Frontal cortex (tissue), 4 donors: Measurements from ENCODE around the gene YTHDF1. TPM values are rescaled to one million over a fixed set of nuclear protein-coding genes. Genes with fewer than 3 reads are reported as not detected.

ENCODE experiments used
- DNase-seq, 2 donors: peaks; one replicate each; pipeline ENCODE4 v3.0.0; 2012; ENCODE audit warnings: low spot score in 2 of 2
- FAIRE-seq: peaks from 2 replicates; lab custom pipeline; 2012; peaks lifted over from hg19 to GRCh38; lab: Jason Lieb, UNC
- total RNA-seq: library from RNA; depleted of rRNA; stranded (reverse); fragments of >200 nt; gene quantifications from one replicate; pipeline ENCODE4 v1.2.3, GENCODE V29; 2014
- donor health status: control.
- donor health status: control.
- donor health status: control.

Gene YTHDF1
- total RNA-seq, 1 donor from 2014 or later = 20.4 TPM

DNA sequence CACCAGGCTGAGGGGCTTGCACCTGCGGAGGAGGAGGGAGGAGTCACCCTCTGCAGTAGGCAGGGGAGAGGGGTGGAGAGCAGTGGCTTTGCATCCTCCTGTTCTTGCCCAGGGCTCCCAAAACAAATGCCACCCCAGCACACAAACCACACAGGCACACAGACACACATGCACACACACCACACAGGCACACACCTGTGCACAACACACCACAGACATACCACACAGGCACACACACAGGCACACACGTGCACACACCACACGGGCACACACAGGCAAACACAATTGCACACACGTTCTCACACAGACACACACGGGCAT lies 26.6 kb downstream of the YTHDF1 start:
- FAIRE-seq (no peak), DNase-seq (no peak)

DNA sequence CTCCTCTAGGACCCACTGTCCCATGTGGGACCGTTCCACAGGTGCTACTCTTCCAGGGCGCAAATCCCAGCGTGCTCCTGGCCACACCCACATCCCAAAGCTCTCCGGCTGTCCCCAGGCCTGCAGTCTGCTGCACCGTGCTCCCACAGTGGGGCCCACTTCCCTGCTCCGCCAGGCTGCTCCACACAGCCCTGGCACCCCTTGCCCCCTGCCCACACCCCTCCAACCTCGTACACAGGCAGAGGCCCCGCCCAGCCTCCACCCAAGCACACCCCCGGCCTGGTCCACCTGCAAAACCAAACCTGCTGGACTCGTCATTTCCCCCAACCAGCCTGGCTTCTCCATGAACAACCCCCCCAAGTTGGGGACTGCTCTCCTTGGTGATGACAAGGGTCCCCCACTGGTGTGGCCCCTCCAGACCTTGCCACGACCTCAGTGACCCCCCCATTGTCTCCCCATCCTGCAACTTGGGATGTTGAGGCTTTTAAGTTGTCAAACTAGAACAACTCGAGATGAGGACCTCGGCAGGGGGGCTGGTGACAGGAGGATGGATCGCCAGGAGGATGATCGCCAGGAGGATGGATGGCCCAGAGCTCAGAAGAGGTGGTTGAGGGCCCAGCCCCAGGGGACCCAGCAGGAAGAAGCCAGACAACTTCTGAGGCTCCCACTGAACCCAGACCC lies 27.1 kb downstream of the YTHDF1 start:
- no peak for FAIRE-seq
- DNase-seq = no peak

DNA sequence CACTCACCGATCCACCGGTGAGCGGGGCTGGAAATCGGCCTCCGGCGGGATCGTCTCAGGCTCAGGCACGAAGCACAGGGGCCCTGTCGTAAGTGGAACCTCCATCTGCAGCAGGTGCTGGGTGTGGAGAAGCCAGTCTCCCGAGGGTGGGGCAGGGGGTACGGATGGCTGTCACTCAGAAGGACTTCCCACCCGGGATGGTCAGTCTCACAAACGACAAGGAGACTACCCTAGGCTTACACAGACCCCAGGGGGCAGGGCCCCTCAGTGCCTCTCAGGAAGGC lies 27.8 kb downstream of the YTHDF1 start:
- no peak for DNase-seq

DNA sequence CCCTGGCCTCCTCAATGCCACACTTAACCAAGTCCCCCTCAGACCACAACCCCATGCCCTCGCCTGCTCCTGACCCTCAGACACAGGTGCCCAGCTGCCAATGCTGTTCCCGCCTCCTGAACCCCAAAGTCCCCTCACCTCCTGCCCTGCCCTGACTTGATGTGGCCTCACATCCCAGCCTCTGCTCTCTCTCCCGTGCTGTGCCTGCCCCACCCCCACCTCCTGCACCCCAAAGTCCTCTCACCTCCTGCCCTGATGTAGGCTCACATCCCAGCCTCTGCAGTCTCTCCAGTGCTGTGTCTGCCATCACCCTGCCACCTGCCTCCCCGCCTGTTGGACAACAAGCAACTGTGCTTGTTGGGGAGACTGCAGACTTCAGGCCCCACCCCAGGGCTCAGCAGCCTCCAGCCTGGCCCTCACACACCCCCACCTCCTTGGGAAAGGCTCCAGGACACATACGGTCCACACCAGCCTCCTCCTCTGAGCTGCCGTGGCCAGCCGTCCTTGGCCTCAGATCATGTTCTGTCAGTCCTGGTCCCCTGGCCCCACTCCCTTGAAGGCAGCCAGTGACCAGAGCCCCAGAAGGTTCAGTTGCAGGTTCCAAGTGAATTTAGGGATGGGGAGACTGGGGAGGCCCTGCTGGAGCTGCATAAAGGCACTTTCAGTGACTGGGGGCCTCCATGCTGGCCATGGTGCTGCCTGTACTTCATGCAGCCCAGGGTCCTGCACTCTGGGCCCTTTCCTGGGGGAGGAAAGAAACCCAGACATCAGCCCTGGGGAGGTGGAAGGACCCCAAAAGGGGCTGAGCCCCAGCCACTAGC lies 28.4 kb downstream of the YTHDF1 start:
- DNase-seq (no peak), FAIRE-seq (no peak)

More for the DNA sequence above, 27.8 kb downstream of the YTHDF1 start:
- no peak for FAIRE-seq

DNA sequence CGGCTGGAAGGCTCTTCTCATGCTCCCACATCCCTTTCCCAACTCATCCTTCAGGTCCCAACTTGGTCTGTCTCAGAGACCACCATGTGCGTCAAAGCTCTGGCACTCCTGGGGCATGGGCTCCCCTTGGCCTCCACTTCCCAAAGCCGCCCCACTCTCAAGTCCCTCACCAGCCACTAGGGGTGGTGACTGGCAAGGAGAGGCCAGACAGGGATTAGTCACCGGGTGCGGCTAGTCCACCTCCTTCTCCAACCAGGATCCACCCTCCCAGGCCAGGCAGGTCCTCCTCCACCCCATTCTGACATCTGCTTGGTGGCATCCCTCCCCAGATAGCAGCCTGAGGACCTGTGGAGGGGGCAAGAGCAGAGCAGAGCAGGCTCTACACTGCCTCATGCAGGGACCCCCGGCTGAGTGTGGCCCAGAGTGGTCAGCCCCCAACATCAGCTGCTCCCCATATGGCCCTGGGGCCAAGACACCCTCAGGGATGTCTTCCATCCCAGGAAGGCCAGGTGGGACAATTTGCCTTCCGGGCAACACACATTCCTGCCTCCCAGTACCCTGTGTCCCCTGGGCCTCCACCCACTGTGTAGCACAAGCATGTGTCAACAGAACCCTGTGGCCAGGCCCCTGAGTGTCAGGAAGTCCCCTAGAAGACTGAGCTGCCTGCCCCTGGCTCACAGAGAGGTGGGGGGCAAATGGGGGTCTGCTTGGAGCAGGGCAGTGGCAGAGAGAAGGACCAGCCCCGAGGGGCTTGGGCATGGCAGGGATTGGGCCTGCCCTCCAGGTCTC lies 29.2 kb downstream of the YTHDF1 start:
- DNase-seq = no peak
- FAIRE-seq = no peak

DNA sequence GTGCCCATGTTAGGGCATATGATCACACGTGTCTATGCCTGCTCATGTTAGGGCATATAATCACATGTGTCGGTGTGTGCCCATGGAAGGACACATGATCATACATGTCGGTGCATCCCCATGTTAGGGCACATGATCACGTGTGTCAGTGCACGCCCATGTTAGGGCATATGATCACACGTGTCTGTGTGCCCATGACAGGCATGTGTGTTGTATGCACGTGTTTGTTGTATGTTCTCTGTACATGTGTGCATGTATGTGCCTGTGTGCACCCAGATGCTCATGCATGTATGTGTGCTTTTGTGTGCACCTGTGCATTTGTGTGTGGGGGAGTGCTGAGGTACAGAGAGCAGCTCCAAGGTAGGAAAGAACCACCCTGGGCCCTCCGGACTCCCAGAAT lies 29.8 kb downstream of the YTHDF1 start:
- FAIRE-seq (no peak), DNase-seq (no peak)

DNA sequence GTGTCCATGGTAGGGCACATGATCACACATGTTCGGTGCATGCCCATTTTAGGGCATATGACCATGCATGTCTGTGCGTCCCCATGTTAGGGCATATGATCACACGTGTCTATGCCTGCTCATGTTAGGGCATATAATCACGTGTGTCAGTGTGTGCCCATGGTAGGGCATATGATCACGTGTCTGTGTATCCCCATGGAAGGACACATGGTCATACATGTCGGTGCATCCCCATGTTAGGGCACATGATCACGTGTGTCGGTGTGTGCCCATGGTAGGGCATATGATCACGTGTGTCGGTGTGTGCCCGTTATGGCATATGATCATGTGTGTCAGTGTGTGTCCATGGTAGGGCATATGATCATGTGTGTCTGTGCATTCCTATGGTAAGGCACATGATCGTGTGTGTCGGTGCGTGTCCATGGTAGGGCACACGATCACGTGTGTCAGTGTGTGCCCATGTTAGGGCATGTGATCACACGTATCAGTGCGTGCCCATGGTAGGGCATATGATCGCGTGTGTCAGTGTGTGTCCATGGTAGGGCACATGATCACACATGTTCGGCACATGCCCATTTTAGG lies 30.6 kb downstream of the YTHDF1 start:
- FAIRE-seq = no peak
- DNase-seq = no peak

DNA sequence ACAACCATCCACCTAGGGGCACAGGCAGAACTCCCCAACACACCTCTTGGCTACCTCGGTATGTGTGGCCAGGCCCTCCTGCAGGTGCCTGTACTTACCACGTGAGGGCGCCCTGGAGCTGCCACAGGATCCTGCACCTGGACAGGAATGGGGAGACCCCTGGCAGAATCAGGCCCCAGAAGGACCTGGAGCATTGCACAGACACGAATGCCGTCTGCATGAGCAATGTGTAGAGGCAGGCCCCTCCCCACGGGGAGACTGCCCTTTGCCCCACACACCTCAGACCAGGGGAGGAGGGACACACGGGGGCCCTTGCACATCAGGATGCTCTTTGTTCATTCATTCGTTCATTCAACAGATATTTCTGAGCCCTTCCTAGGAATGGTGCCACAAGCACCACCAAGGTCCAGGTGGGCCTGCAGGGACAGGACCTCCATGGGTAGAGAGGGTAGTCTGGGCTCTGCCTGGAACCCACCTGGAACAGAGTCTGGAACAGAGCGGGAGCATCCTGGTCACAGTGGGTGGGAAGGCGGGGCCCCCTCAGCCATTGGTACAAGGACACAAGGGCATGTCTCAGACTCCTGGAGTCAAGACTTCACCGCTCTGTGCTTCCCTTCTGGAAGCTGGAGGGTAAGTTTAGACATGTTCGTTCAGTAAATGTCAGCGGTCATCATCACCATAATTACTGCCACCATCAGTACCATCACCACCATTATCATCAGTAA lies 32.3 kb downstream of the YTHDF1 start:
- FAIRE-seq = no peak
- no peak for DNase-seq

DNA sequence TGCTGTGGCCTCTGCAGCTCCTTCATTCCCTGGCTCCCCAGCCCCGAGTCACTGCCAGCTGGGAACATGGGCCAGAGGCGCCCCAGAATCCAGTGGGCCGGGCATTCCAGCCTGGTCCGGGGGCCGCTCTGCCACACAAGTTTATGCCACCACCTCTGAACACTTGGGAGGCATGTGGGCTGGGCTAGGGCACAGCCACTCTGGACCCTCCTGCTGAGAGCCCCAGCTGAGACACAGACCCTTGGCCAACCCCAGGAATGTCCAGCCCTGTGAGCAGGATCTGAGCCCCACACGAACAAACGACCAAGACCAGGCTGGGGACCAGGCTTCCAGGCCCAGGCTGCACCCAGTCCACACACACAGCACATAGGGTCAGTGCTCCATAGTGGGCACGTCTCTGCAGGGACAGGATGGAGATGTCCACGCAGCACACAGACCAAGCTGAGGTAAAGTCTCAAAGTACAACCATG lies 33.0 kb downstream of the YTHDF1 start:
- FAIRE-seq (no peak), DNase-seq (no peak)

DNA sequence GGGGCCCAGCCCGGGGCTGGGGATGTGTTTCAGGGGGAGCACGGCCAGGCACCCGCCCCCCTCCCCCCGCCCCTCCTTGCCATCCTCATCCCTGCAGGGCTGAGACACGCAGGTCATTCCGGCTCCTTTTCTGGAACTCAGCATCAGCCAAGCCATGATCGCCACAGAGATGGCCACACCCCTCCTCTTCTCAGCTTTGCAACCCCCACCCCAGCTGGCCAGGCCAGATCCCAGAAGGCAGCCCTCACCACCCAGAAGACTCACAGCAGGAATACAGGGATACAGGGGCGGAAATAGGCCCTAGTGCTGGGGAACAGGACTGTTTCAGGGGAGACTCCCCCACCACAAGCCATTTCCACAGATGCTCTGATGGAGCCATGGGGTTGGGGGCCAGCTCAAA lies 33.5 kb downstream of the YTHDF1 start:
- no peak for FAIRE-seq
- no peak for DNase-seq

DNA sequence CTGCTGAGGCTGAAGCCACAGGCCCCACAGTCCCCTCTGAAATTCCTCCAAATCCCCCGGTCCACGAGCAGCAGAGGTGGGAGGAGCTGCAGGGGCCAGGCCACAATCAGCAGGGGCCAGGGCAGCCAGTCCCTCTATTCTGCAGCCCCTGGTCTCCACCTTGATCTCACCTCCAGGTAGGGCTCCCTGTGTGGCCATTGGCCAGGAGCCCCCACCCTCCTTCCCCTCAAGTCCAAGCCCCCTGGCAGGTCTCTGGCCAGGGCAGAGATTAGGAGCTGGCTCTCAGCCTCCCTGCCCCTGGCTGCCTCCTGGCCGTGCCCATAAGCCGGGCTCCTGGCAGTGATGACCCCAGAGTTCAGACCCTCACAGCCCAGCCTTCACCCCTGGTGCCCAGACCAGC lies 34.7 kb downstream of the YTHDF1 start:
- FAIRE-seq = no peak
- no peak for DNase-seq

DNA sequence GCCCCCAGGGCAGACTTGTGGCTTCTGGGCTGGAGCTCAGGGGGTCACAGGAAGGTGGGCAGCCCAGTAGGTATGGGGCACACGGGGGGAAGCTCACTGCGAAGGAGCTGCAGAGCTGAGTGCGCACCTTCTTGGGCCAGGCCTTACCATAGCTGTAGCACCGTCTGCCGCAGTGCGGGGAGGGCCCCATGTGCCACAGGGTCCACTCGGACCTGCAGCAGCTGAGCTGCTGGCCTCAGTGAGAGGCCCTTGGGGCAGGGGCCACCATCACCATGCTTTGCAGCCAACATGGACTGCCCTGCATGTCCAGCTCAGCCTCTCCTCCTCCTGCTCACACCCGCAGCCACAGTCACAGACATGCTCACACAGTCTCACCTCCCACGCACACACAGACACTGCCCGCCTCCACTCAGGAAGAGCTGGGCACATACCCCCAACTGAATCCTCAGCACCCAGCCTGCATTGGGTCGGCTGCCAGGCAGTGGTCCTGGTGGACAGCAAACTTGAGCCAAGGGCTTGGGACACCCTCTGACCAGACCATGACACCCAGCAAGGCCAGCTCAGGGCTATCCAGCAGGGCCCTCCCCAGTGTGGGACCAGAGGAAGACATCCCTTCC lies 35.3 kb downstream of the YTHDF1 start:
- FAIRE-seq (no peak), DNase-seq (no peak)

DNA sequence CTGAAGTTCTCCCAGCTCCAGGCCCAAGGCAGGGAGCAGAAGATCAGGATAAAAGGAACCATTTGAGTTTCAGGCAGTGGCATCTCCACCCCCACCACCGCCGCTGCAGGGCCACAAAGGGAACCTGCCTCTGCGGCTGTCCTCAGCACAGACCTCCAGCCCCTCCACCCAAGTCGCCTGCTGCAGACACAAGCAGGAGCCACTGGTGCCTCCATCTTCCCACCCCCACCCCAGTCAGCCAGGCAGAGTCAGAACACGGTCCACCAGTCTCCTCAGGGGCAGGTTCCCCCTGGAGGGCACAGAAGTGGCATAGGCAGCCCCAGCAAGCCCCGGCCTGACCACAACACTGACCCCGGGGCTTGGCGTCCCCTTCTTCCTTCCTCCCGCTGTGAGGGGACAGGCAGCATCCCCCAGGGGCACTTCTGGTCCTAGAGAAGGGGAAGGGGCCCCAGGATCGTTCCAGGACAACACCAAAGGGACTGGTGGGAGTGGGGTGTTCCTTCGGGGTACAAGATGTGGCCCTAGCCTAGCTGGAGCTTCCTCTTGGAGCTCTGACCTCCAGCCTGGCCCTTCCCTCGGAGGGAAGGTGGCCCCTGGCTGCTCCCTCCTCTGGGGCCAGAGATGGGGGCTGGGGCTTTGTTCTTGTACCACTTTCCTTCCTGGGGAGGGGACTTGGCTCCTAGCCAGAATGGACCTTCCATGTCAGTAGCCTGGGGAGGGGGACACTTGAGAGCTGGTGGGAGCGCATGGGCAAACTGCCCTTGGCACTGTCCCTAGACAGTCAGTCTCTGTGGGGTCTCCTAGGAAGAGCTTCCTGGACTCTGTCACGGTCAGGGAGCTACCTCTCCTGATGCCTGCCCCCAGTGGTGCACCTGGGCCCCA lies 36.0 kb downstream of the YTHDF1 start:
- FAIRE-seq = no peak
- no peak for DNase-seq

DNA sequence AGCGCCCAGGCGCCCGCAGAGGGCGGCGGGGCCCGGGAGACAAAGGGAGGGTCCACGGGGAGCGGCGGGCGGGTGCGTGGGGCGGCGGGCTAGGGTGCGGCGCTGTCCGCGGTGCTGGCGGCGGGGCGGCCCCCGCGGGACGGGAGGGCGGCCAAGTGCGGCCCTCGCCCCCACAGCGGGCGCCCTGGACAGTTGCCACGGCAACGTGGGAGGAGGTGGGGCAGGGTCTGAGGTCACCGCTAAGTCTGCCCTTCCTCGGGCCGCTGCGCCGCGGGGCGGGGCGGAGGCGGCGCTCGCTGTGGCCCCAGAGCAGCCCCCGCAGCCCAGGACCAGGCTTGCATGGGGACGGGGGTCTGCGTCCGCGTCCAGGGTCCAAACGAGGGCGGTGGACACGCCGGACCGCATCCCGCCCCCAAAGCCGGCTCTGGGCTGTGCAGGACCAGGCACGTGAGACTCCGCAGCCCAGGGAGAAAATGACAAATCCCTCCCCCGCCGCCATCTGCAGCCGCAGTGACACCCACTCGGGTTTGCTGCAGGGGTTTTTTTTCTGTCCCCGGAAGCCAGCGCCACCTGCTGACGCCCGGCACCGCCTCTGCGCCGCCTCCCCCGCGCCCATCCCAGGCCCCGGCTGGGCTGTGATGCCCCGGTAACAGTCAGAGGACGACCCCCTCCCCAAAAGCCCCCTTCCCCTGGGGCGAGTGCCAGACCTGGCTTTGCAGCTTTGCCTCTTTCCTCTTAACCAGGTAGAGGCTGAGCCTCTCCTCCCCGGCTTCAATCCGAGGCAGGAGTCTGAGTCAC lies 36.8 kb downstream of the YTHDF1 start:
- no peak for FAIRE-seq

DNA sequence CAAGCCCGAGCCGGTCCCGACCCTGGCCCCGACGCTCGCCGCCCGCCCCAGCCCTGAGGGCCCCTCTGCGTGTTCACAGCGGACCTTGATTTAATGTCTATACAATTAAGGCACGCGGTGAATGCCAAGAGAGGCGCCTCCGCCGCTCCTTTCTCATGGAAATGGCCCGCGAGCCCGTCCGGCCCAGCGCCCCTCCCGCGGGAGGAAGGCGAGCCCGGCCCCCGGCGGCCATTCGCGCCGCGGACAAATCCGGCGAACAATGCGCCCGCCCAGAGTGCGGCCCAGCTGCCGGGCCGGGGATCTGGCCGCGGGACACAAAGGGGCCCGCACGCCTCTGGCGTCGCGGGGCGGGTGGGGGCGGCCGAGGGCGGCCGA lies 37.5 kb downstream of the YTHDF1 start:
- FAIRE-seq (no peak), DNase-seq (no peak)

More for the DNA sequence above, 36.8 kb downstream of the YTHDF1 start:
- peak; percentile 71 to 79 for DNase-seq

DNA sequence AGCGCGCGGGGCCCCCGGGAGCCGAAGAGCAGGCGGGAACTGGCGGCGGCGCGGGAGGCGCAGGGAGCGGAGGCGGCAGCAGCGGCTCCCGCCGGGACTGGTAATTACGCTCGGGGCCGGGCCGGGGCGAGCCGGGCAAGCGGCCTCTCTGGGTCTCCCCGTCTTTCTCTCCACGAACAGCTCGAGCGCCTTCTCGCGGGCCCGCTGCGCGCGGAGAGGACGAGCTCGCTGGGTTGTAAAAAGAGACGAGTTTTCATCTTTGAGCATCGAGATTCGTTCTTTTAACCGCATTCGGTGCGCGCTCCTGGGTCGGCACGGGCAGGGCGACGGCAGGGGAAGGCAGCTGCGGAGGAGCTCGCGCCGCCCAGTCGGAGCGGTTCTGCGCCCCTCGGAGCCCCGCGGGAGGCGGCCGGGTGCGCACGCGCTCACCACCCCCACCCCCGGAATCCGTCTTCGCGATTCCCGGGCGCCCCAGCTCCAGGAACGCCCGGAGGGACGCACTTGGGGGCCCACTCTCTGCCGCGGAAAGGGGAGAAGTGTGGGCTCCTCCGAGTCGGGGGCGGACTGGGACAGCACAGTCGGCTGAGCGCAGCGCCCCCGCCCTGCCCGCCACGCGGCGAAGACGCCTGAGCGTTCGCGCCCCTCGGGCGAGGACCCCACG lies 38.0 kb downstream of the YTHDF1 start:
- FAIRE-seq = no peak
- DNase-seq = no peak

DNA sequence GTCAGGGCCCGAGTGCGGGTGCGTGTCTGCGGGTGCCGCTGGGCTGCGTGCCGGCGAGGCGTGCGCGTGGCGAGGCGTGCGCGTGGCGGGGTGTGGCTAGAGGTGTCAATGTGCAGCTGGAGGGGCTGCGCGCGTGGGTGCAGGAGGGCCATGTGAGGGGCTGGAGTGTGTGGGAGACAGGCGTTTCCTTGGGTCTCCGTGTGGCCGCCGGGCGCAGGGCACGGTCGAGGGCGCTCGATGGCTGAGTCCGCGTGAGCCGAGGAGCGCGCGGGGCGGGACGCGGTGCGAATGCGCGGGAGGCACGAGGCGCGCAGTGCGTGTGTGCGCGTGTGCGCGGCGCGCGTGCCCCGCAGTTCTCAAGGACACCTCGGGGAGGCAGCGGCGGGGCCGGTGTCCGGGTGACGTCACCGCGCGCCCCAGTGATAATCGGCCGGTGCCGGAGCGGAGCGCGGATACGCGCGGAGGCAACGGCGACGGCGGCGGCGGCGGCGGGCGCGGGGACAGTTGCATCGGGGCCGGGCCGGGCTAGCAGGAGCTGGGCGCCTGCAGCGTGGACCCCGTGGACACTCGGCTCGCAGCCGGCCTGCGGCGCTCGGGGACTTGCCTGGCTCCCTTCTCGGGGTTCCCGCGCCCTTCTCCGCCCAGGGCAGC lies 38.7 kb downstream of the YTHDF1 start:
- no peak for FAIRE-seq
- peak; percentile 64 to 68 for DNase-seq
